HG03064 (cell line): ENCODE data around the gene HIVEP1.
"Not testable (repeated sequence)": the region's sequence is repeated elsewhere in the genome, so short reads cannot be mapped to it uniquely, and the experiment has no call there.

Source experiments
- ATAC-seq: cut with Tn5 transposase; IDR thresholded peaks from one replicate; pipeline ENCODE4 v1.9.1; 2021; ENCODE audit warnings: low read depth; ENCODE audit not compliant: unreplicated experiment

Gene HIVEP1

GRCh38 chr6:12173181-12173580 is 161.1 kb downstream of the HIVEP1 start:
- ATAC-seq: no peak

DNA sequence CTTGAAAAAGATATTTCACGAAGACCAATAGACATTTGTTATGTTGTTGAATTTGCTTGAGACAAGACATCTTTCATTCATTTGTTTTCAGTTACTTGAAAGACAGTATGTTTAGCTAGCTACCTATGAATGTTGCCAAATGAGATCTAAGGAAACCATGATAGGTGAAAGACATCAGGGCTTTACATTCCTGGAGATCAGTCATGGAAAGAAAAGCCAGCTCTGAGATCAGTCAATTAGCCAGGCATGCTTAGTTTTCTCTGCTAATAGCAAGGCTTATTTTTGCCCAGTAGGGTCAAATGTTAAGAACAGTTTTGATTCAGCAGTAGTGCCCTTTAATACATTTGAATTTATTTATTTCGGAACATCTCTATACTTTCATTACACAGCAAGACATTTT is 161.5 kb downstream of the HIVEP1 start:
- ATAC-seq: no peak

DNA sequence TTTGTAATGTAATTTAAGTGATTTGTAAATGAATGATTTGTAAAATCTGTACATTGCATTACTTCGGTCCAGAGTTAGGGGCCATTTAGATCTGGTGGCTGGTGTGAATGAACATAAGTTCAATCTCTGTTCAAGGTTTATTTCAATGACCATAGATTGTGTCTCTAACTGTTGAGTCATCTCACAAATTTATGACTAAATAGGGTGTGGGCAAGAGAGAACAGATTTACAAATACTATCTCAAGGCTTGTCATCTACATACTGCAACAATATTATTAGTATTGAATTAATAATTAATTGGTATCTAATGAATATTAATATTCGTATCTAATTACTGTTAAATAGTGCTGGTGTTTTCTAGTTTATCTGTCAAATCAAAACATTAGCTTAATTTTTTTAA is 162.8 kb downstream of the HIVEP1 start:
- no peak for ATAC-seq

DNA sequence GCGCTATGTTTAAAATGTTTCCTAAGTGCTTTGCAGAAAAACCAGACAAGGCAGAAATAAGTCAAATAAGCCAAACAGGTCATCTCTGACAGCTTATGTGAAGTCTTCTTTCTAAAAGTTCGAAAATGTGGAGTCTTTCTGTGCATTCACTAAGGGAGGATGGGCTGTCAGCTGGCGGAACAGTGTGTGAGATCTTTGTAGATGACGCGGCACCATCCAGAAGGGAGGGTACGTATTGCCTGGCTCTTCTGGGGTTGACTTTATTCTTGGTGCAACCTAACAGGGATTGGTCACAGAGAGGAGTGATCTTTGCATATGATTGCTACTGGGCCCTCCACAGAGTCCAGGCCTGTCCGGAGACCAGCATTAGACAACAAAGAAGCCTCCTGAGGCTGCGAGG is 163.5 kb downstream of the HIVEP1 start:
- ATAC-seq: no peak

- not testable (repeated sequence) for ATAC-seq
These were observed 164.7 kb downstream of the HIVEP1 start for GRCh38 chr6:12176782-12177181.

DNA sequence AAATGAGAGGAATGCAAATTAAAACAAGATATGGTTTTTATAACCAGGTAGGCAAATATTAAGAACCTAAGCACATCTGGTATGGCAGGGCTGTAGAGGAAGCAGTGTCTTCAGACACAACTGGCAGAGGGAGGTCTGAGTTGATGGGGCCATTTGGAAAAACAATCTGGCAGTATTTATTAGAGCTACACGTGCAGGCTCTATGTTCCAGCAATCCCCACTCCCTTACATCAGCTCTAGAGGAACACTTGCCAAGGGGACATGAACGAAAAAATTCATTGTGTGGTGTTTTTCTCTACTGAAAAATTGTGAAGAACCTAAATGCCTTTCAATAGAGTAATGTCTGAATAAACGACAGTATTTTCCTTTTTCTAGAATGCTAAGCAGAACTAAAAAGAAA is 166.4 kb downstream of the HIVEP1 start:
- ATAC-seq: no peak

DNA sequence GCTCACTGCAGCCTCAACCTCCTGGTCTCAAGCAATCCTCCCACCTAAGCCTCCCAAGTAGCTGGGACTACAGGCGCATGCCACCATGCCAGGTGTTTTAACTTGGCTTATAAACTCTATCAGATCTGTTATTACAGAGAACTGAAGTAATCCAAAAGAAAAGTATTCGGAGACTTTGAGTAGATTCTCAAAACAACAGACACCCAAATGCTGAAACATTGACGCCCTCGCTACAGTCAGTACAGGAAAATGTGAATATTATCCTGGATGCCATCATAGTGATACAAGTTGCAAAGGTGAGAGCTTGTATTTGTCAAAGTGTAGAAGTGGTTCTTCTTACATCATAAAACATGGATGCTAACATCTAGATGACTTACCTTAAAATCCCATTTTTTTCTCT is 169.4 kb downstream of the HIVEP1 start:
- no peak for ATAC-seq

DNA sequence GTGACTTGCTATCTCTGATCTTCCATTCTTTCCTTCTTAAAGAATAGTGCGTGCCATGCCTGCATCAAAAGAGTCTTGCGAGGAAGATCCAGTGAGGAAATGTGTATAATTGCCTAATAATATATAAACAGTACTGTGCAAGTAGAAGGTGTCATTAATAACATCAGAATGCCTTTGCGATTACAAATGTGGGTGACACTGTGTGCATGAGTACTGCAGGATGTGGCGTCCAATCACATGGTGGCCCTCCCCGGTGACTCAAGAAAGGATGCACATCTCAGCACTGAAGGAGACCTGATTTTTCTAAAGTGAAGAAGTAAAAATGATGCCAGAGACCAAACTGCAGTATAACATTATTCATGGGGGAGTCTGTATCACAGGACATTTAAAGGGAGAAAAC is 170.6 kb downstream of the HIVEP1 start:
- ATAC-seq: no peak

DNA sequence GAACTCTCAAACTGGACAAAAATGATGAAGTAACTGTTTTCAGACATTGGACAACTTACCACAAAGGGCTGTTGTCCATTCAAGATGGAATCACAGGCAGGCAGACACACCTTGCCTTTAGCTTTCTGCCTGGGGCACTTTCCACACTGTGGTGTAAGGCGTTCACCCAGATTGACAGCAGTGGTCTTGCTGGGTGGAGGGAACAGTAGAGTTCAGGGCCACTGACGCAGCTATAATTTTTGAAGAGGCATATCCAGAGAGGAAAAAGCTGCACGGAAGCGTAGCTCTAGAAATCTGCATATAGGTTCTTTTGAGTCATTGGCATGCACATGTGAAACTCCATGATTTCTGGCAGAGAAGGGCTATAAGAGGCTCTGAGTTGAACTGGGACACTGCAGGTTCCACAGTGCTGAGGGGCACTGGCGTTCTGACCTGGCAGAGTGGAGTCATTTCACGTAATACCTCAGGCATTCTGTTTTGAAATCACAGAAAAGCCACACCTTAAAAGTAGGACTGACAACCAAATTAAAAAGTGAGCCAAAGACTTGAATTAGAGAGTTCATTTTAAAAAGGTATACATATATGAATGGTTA is 173.1 kb downstream of the HIVEP1 start:
- no peak for ATAC-seq

DNA sequence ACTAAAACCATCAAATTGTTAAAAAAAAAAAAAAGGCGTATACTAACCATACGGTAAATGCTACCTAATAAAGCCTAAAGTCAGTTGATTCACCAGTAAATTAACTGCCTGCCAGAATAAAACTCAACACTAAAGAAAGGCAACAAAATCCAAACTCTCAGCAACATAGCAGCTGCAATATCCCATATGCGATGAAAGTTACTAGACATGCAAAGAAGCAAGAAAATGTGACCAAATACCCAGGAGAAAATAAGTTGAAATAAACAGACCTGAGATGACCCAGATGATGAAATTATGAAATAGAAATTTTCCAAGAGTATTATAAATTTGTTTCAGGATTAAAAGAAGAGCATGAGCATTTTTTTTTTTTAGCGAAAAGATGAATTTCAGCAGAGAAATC is 174.4 kb downstream of the HIVEP1 start:
- no peak for ATAC-seq

- no peak for ATAC-seq
These were observed 177.0 kb downstream of the HIVEP1 start for GRCh38 chr6:12189150-12189549.

DNA sequence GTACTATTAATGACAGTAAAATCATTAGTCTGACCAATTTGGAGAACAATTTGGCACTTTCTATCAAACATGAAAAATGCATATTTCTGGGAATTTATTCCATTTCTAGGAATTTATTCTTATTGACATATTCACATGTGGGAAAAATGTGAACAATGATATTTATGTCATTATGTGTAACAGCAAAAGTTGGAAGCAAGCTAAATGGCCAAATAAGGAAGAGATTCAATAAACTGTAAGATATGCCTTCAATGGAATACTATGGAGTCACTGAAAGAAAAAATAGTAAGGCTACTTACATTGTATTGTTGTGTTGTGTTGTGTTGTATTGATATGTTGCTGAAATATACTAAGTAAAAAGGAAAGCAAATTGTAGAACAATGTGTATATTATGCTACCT is 177.5 kb downstream of the HIVEP1 start:
- ATAC-seq: no peak

DNA sequence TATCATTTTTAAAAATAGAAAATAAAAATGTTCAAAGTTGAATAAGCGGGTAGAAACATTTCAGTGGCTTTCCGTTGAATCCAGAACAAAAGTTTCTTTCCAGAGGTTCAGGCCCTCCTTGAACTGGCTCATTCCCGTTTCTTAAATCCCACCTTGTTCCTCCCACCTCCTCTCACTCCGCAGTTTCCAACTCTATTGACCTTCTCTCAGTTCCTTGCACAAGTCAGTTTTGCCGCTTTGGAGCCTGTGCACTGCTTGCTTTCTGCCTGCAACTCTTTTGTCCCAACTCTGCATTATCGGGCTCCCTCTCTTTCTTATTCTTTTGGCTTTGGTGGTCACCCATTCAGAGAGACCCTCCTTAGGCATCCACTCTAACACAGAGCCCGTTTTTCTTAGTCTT is 178.1 kb downstream of the HIVEP1 start:
- ATAC-seq: no peak

DNA sequence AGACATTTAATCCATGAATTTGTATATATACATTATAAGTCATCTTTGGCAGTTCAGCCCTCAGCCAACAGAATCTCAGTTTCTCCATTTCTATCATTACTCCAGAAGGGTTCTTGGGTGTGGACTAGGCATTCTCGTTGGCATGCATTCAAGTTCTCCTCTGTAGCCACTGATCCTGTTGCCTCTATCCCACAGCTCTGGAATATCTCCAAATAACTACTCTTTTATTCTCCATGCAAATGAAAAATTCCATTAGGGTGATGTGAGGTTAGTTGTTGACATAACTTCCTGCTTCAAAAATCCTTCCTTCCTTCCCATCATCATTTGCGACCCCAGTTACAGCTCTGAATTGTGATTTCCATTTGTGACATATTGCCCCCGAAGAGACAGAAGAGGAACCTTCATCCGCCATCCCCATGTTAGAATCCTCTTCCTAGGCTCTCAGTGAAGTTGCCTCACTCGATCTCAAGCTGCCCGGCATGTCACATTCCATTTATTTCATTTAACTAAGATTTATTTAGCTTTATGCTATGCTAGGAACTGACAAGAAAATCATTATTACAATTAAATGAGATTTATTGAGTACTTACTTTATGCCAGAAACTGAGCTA is 184.3 kb downstream of the HIVEP1 start:
- ATAC-seq: no peak

DNA sequence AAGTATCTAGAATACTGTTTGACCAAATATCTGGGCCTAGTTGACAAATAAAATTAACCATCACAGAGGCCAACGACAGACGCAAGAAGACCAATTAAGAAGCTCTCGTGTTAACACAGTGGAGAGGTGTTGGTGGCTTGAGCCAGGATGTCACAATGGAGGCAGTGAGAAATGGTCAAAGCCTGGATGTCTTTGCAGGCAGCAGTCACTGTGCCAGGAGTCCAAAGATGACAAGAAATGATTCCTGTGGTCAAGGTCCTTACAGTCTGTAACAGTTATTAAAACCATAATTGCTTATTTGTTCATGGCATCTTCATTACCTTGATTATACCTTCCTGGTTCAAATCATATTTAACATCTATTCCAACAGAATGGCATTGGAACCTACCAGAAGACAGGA is 186.7 kb downstream of the HIVEP1 start:
- ATAC-seq: no peak

- no peak for ATAC-seq
These were observed 188.0 kb downstream of the HIVEP1 start for GRCh38 chr6:12200015-12200564.

- no peak for ATAC-seq
These were observed 188.6 kb downstream of the HIVEP1 start for GRCh38 chr6:12200761-12201160.

- no peak for ATAC-seq
These were observed 190.9 kb downstream of the HIVEP1 start for GRCh38 chr6:12203001-12203400.

- no peak for ATAC-seq
These were observed 196.1 kb downstream of the HIVEP1 start for GRCh38 chr6:12208190-12208589.

- ATAC-seq: no peak
These were observed 196.6 kb downstream of the HIVEP1 start for GRCh38 chr6:12208673-12209072.
